Myocyte (in vitro differentiated cells): Measurements from ENCODE around the gene PLXNA2. TPM values are rescaled to one million over a fixed set of nuclear protein-coding genes. Genes with fewer than 3 reads are reported as not detected.
A peak's percentile ranks its signal among the peaks of the same experiment; 100 is the strongest.

Experiments used
- DNase-seq: peaks from one replicate; pipeline ENCODE4 v3.0.0-alpha.2; 2012; ENCODE audit warnings: low read depth
- total RNA-seq: library from RNA; depleted of rRNA; stranded (reverse); fragments of >200 nt; gene quantifications from 2 replicates; pipeline ENCODE4 v1.2.3, GENCODE V29; 2014

PLXNA2 gene
- total RNA-seq, 1 donor from 2014 or later: 8.6 TPM

DNA sequence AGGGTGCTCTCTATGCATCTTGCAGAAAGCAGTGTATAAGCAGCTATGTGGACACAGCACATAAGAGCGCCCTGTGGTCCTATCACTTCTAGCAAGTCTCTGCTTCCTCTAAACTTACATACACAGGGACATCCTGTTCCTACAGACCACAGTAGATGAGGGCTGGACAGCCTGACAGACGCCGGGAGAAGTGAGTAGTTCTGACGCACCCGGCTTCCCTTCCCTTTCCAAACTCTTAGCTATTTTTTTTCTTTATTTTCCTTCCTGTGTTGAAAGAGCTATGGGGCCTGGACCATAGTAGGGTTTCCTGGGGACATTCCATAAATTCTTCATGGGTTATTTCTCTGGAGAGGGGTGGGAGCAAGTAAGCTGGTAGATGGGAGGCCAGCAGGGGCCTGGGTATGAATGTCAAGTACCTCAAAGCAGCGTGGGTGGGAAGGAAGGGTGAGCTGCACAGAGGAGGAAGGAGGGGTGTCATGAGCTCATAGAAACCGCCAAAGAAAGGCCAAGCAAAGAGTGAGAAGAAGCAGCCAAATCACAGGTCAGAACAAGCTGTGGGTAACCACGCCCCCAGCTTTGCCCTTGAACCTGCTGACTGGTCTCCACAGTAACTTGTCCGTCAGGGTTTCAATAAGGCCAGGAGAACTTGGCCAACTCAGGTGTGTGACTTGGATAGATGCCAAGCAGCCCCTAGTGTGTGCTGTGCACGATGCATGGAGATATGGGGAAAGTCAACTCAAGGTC lies 36.6 kb downstream of the PLXNA2 start:
- peak; percentile 47 for DNase-seq

DNA sequence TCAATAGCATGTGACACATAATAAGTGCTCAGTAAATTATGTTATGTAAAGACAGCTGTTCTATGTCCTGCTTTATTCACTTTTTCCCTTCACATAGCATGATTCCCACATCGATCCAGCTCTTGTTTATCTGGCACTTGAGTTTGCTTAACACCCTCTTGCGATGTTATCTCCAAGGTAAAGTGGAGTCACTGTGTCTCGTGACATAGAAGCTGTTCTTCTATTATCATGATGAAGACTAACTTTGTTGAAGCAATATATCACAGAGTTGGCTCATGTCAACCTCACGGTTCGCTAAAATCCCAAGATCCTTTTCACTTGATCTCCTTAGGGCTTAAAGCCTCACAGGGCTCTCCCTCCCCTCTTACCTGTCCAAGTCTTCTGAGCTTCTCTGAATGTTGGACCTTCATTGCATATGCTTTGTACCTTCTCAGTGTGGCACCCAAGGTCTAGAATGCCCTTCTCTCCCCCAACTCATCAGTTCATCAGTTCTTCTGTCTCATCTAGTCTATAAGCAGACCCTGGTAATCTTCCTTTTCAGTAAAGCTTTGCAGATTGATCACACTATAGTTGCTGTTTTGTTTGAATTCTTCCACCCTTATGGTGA lies 38.0 kb downstream of the PLXNA2 start:
- DNase-seq: no peak

DNA sequence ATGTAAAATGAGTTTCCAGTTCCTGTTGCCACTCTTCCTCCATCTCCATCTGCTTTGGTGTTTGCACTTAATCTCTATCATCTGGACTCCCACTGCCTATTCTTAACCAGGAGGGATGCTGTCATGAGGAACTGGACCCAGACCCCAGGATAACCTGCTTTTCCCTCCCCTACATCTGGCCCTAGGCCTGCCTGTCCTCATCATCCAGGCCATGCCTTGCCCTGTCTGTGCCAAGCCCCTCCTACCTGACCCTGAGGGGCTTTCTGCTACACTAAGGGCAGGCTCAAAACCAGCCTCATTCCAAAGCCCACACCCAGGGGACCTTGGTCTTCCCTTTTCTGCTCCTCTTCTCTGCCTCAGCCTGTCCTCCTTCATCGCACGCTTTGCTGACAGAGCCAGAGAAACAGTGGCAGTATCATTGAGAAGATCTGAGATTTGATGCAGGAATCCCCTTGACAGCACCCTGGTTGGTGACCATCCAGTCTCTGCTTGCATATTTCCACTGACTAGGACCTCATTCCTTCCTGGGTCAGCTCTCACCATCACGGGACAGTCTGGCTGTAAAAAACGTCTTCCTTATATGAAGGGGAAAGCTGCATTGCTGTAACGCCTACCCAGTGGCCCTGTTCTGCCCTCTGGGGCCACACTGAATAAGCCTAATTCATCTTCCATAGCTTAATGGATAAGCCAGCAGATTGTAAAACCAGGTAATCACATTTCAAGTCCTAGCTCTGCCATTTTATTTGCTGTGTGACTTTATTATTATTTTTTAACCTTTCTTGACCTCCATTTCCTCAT lies 38.8 kb downstream of the PLXNA2 start:
- DNase-seq: no peak

DNA sequence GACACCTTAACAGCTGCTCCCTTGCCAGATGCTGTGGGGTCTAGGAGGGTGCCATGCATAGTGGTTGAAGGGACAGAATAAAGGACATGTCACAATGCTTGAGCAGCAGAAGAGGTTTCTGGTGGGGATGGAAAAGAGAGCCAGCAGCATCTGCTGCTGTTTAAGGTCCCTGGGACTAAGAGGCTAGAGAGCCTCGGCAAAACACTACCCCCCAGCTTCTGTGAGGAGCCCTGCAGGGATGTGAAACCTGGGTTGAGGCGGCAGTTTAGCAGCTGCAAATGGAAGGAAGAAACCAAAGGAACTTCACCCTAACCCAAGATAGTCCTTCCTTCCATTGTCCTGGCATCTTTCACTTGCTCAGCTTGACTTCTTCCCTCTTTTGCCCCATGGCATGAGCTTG lies 39.4 kb downstream of the PLXNA2 start:
- DNase-seq: no peak

DNA sequence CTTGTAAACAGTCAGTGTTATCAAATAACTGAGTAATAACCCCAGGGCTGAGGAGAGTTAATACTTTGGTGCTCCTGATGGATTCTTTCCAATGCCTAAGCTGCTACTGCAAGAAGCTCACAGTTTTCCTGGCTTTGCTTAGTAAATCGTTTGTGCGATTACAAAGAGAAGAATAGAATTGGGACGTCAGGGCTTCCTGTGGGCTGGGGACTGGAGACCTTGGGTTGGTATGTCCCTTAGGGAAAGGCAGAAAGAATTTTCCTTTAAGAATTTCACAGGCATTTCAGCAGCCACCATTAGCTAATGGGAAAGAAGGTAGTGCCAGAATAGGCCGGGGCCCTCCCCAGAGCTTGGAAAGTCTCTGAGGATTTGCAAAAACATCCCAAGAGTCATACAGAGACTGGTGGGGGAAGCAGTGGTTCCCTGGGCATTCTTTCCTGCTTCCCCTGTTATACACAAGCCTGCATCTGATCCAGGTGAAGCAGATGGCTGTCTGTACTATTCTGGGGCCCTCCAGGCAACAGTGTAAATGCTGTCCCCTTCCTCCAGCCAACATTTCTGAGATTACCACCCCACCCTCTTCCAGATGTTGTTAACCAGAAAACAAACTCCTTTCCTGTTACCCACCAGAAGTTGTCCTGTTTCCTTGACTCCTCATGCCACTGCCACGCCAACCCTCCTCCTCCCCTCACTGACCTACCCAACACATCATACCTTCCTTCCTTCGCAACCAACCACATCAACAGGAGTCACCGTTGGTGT lies 40.2 kb downstream of the PLXNA2 start:
- no peak for DNase-seq

DNA sequence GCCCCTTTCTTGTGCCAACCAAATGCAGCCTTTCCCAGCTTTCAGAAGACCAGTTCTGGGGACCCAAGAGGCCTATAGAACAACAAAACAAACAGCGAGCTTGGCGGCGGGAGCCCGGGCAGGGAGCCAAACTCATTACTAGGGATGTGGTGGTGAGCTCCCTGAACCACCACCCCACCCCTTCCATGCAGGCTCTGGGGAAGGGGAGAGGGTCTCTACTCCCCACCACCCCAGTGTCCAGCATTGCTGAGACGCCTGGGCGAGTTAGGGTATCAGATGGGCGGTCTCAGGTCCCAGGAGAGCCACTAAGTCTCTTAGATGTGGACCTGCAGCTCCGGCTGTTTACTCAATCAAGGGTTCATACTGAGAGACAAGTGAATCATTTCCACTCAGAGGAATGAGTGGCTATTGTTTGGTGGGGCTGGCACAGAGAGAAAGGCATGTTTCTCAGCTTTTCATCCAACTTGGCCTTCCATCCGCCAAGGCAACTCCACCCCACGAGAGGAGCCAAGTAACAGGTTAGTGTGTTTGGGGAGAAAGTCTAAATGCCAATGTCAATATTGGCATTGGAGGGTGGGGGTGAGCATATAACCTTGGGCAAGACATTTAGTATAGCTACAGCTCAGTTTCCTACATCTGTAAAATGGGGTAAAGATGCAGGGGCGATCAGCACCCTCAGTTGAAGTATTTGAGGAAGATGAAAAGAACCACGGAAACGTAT lies 40.9 kb downstream of the PLXNA2 start:
- peak; percentile 29 for DNase-seq

DNA sequence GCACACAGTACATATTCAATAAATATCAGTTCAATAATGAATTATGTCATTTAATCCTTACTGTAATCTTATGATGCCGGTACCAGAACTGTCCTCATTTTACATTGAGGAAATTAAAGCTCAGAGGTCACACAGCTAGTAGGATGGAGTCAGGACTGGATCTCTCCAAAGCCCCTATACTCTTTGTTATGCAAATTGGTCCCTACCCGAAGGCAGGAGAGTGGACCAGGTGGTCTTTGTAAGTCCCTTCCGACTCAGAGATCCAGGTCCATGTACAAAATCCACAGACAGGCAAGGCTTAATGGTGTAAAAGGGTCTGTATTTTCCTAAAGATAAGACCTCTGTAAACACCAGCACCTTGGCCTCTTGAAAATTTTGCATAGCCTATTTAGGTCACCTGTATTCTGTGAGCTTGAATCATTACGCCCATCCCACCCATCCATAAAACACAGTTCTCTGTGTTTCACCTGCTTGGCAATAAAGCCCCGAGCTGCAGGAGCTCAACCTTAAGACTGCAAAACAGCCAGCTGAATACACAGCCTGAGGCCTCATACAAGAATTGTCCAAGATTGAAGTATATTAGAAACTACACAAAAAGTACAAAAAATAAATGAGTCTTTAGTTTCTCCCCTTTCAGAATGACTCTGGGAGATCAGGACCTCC lies 41.7 kb downstream of the PLXNA2 start:
- DNase-seq: no peak

DNA sequence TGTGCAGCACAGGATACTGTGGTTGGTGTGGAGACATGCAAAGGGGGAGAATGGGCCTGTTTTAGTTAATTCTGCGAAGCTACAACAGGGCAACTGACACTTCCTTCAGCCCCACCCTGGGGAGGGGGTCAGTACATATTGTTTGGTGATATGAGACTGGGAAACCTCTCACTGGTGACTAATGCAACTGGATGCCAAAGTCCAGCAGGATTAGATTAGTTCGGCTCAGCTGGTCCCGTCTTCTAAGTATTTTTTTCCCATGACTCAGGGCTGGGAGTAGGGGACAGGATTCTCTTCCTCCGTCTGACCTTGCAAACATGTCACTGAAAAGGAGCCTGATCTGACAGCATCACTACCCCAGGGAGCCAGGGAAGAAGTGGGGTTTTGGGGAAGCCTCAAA lies 43.0 kb downstream of the PLXNA2 start:
- peak; percentile 93 for DNase-seq

DNA sequence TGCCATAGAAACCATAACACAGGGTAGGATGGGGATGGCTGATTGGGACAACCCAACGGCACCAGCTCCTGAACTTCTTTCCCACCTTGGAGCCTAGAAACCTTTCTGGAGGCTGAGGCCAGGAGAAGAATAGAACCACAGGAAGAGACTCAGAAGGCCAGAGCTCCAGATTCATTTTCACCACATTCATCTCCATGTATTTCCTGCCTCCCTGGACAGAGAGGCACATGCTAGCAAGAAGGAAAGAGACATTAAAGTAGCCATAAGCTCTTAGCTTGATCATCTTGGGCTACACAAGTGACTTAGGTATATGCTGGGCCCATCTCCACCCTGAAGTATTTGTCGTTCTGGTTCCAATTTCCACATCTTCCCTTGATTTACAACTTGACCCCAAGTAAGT lies 44.1 kb downstream of the PLXNA2 start:
- DNase-seq: no peak

DNA sequence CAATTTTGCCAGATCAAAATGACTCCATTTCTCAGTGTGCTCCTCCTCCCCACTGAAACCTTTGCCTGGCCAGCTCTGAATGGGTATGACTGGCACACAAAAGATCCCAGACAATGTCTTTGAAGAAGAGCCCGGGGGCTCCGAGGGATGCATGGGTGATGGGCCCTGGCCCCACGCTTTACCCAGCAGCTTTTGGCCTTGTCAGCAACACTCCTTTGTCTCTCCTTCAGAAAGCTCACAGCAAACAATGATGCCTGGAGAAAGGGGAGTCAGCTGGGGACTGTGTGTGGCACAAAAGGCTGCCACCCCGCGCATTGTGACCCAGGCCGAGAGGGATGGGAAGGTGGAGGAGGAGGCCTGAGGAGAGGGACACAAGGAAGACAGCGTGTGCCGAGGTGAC lies 45.9 kb downstream of the PLXNA2 start:
- no peak for DNase-seq

DNA sequence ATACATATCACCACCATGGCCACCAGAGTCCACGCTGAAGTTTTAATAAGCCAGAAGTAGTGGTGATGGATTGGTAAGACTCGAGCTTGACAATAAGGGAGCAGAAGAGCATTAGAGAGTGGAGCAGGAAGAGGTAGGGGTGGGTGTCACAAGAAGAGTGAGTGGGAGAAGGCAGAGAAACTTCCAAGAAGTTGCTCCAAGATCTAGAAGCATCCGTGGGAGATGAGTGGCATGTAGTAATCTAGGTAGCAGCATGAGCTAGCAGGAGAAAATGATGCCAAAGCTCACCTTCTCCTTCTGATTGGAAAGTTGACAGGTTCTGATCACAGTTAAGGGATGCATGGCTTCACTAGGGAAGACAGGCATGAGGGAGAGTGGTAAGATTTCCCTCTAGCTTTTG lies 49.2 kb downstream of the PLXNA2 start:
- DNase-seq: no peak

DNA sequence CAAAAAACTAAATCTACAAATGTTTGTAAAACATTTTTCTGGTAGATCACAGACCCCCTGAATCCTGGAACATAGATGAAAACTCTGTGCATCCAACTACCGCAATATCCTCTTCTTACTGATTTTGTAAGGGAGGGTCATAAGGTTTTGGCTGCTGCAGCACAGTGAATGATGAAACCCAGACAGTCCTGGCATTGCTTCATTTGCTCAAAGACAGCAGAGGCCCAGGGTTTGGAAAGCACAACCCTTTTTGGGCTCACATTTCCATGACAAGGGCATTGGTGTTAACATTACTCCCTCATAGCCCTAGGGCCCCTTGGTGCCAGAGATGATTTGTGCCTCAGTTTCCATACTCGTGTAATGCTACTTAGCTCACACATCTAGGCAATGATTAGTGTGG lies 51.2 kb downstream of the PLXNA2 start:
- DNase-seq: no peak

DNA sequence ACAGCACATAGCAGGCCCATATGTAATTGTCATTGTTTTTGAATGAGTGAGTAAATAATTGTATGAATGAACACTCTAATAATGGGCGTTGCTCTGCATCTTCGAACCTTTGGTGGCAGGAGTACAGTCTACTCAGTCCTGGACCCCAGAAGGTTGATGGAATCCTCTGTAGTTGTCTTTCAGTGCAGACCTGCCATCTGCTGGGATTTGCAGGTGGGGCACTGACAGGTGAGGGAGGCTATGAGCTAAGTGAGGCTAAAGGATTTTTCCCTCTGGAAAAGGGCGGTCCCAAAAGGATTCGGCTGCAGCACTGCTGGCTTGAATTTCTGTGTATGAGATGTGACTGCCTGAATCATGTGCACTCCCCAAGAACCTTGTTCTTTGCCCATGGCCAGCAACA lies 53.4 kb downstream of the PLXNA2 start:
- no peak for DNase-seq

DNA sequence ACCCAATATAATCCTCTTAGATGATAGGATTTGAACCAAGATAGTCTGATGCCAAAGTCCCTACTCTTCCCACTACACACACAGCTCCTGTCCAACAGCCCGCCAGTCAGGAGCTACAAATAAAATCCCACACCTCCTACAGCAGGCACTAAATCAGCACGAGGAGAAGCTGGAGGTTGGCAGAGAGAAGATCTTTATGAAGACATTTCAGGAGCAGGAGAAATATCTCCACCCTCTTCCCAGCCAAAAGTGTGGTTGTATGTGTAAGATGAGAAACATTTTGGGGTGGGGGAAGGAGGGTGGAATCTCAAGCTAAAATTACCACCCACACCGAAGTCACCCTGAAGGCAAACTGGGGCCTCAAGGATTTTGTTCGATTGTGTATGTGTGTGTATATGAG lies 54.5 kb downstream of the PLXNA2 start:
- DNase-seq: peak; percentile 23

DNA sequence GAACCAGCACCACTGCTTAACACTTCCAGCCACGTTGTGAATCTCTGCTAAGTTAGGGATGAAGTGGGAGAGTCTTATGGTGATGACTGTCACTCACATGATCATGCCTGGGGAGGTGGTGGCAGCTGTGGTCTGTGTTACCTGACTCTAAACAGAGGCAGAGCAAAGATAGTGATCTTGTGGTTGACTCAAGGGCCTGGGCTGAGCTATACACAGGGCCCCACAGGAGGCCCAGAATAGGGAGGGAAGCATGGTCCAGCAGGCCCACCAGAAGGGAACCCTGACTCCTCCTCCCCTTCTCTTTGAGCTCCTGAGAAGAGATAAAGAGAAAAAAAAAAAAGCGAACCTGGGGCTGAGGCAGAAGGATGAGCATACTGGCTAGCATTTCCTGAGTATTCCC lies 55.0 kb downstream of the PLXNA2 start:
- DNase-seq: peak; percentile 71

DNA sequence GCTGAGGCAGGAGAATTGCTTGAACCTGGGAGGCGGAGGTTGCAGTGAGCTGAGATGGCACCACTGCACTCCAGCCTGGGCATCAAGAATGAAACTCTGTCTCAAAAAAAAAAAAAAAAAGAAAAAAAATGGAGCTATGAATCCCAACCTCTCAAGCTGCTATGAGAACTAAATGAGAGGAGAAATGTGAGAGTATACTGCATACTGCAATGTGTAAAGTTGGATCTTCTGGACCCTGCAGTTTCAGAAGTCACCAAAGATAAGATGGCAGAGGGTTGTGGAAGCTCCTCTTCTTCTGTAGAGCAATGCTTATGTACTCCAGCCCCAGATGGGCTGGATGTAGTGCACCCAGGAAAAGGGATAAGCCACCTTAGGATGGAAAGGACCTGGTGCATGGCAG lies 55.6 kb downstream of the PLXNA2 start:
- DNase-seq: no peak

DNA sequence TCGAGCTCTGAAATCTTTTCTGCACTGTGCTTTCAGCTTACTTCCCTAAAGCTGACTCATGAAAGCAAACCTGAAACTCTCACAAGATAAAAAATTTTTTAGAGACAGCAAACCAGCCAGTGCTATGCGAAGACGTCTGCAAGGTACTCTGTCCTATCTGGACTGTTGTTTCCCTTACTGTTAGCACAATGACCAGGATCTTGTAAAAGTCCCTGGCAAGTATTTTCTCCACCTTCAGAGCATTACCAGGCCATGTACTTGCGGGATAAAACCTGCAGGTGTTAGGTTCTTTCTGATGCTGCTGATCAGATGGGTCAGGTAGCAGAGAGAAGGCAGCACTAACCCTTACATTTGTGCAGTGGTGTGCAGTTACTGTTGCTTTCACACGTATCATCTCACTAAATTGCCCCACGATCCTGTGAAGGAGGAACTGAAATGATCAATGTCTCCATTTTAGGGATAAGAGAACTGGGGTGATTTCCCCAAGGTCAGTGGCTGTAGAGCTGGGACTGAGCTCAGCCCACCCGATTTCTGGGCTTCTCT lies 56.6 kb downstream of the PLXNA2 start:
- no peak for DNase-seq

DNA sequence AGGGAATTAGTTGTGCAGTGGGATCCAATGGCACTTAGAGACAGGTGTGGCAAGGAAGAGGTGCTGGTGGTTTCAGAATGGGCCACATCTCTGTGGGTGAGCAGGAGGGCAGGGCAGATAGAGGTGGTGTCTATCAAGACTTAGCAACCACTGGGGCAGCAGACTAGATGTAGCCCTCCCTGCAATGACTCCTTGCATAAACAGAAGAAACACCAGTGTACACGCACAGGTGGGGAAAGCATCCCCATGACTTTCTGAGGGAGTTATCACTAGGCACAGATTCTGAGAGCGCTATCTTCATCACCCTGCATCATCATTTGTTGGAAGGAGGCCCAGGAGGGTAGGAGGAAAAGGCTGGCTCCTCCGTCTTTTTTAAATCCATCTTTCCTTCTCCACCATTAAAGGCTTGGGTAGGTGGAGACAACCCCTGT lies 58.4 kb downstream of the PLXNA2 start:
- peak; percentile 37 for DNase-seq

DNA sequence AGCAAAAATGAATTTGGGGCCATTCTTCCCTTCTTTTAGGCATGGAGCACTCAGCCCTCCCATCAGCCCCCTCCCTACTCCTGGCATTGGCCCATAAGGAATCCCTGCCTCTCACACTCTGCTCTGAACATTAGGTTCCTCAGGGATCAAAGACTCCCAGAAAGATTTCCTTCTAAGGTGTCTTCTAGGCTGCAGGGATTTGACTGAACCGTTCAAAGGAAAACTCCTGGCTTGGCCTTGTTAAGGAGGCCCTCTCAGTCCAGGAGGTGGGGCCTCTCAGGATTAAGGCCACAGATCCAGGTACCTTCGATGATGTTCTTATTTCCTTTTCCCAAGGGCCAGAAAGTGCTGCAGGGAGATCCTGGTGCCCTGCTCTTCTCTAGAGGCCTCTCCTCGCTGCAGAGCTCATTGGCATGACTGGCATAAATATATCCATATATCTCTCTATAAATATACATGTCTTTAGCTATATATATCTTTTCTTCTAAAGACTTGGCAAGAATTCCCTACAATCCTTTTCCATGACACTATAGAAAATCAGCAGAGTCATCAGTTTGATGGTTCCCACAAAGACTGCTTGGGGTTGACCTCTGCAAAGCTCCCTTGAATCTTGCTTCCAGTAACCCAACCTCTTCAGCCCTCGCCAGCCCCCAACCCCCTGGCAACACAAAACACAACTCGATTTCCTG lies 59.1 kb downstream of the PLXNA2 start:
- no peak for DNase-seq
